ENCODE data around the gene RFXANK.

Gene RFXANK

GRCh38 chr19:19240476-19240875 is 48.4 kb downstream of the RFXANK start:
- no peak for DNase-seq (ENCODE audit: extremely low read depth, low read depth)
- H3K4me3 ChIP-seq (replicated peaks; ENCODE audit: low read depth, low read length): no peak overlapping the region
- TF ChIP-seq, protein P1, sequence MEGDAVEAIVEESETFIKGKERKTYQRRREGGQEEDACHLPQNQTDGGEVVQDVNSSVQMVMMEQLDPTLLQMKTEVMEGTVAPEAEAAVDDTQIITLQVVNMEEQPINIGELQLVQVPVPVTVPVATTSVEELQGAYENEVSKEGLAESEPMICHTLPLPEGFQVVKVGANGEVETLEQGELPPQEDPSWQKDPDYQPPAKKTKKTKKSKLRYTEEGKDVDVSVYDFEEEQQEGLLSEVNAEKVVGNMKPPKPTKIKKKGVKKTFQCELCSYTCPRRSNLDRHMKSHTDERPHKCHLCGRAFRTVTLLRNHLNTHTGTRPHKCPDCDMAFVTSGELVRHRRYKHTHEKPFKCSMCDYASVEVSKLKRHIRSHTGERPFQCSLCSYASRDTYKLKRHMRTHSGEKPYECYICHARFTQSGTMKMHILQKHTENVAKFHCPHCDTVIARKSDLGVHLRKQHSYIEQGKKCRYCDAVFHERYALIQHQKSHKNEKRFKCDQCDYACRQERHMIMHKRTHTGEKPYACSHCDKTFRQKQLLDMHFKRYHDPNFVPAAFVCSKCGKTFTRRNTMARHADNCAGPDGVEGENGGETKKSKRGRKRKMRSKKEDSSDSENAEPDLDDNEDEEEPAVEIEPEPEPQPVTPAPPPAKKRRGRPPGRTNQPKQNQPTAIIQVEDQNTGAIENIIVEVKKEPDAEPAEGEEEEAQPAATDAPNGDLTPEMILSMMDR (IDR thresholded peaks at IDR 0.05; ENCODE audit: low read depth, low read length, missing control alignments): no peak

DNA sequence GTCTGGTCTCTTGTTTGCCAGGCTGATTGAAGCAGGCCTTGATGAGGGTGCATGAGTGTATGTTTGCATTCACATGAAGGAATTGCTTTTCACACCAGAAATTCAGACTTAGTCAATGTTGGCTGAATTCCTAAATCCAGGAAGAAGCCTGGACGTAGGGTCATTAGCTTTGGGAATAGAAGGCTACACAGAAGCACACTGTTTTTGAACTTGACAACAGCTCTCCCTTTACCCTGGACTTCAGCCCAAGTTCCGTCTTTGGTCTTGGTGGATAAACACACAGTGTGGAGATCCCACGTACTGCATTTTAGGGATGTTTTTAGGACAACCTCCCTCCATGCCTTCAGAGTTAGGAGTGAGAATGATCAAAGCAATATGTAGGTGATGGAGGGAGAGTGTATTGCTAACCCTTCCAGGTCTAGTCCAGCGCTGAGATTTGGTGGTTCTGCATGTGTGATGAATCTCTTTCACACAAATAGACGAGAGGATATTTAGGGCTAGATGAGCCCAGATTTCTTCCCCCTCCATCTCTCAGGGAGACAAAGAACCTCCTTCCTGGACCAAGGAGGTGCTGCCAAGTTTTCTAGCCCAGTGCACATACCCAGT is 58.2 kb downstream of the RFXANK start:
- no peak for DNase-seq (ENCODE audit: extremely low read depth, low read depth)
- TF ChIP-seq, protein P1 (IDR thresholded peaks at IDR 0.05; ENCODE audit: low read depth, low read length, missing control alignments): no peak
- no peak overlapping the region for H3K4me3 ChIP-seq (replicated peaks; ENCODE audit: low read depth, low read length)
